Osteocyte (in vitro differentiated cells): Measurements from ENCODE around the gene TXNRD3. TPM values are rescaled to one million over a fixed set of nuclear protein-coding genes. Genes with fewer than 3 reads are reported as not detected.

Experiments
- total RNA-seq: library from RNA; stranded (reverse); gene quantifications from 2 replicates; pipeline ENCODE4 v1.2.1, GENCODE V29; 2021

TXNRD3 gene
- total RNA-seq, 1 donor from 2014 or later, result 17.6 TPM

Other genes starting within 250 kb of the TXNRD3 start
- gene ZXDC, start 179.2 kb downstream of the TXNRD3 start, total RNA-seq, result 30.7 and 31.8 TPM in 2 replicates
- gene UROC1, start 137.4 kb downstream of the TXNRD3 start, total RNA-seq, result not detected in 2 replicates
- not detected in 2 replicates for gene CHST13, start 131.0 kb downstream of the TXNRD3 start, total RNA-seq
- not detected in 2 replicates for gene C3orf22, start 96.2 kb downstream of the TXNRD3 start, total RNA-seq
- gene CHCHD6, start 49.1 kb upstream of the TXNRD3 start, total RNA-seq, result 13.1 and 13.9 TPM in 2 replicates